IMR-90 (cell line): Measurements from ENCODE around the gene TOR4A. TPM values are rescaled to one million over a fixed set of nuclear protein-coding genes. Genes with fewer than 3 reads are reported as not detected.

ENCODE experiments used
- ATAC-seq: fragments of 200-7000 bp; cut with Tn5 transposase; 2 replicates; pipeline ENCODE4 v1.9.1; 2020; ENCODE audit warnings: low read depth, mild to moderate bottlenecking, moderate library complexity
- BruUV-seq: library from RNA; stranded (reverse); fragments of 400-500 nt; replicated peaks from 2 replicates; lab custom pipeline; 2021; lab: Mats Ljungman, UMichigan
- CTCF ChIA-PET: fragments of 300-600 bp; formaldehyde crosslinking; extraction: SDS; loops from one replicate; lab custom pipeline; 2021; ENCODE audit warnings: antibody characterized with exemption; lab: Yijun Ruan, JAX
- POLR2A ChIA-PET: fragments of 300-600 bp; sonication (Branson Sonifier 250); formaldehyde crosslinking; loops from one replicate; lab custom pipeline; 2022; ENCODE audit warnings: antibody characterized with exemption; ENCODE audit not compliant: unreplicated experiment; lab: Charles Lee
- DNase-seq: peaks from one replicate; pipeline ENCODE4 v3.0.0; 2013
- H2AFZ ChIP-seq: replicated peaks from 2 replicates; pipeline ENCODE3; 2013; ENCODE audit warnings: low read length, mild to moderate bottlenecking; ENCODE audit not compliant: poor library complexity
- H2AK5ac ChIP-seq: 2 replicates; pipeline ENCODE4 v1.6.1; 2013; ENCODE audit warnings: low read depth, low read length, inconsistent platforms
- H2AK9ac ChIP-seq: replicated peaks from 2 replicates; pipeline ENCODE3; 2013; ENCODE audit warnings: mild to moderate bottlenecking, low read depth, low read length, moderate library complexity; ENCODE audit not compliant: poor library complexity
- H2BK120ac ChIP-seq: 2 replicates; pipeline ENCODE4 v1.6.1; 2013; ENCODE audit warnings: low read depth, low read length, inconsistent platforms
- H2BK15ac ChIP-seq: 3 replicates; pipeline ENCODE4 v1.6.1; 2013; ENCODE audit warnings: low read depth, low read length, inconsistent platforms
- H2BK20ac ChIP-seq: 2 replicates; pipeline ENCODE4 v1.6.1; 2013; ENCODE audit warnings: low read depth, mild to moderate bottlenecking, inconsistent platforms, low read length, moderate library complexity
- H2BK5ac ChIP-seq: 2 replicates; pipeline ENCODE4 v1.6.1; 2013; ENCODE audit warnings: mild to moderate bottlenecking, low read depth, low read length, inconsistent platforms; ENCODE audit not compliant: poor library complexity, severe bottlenecking
- H3K14ac ChIP-seq: replicated peaks from 2 replicates; pipeline ENCODE4 v1.6.1; 2013; ENCODE audit warnings: low read depth, low read length, inconsistent platforms
- H3K18ac ChIP-seq: 2 replicates; pipeline ENCODE4 v1.6.1; 2013; ENCODE audit warnings: low read depth, low read length, control low read depth
- H3K23ac ChIP-seq: 2 replicates; pipeline ENCODE4 v1.6.1; 2013; ENCODE audit warnings: low read depth, low read length, inconsistent platforms
- H3K27ac ChIP-seq: 2 replicates; pipeline ENCODE4 v1.5.1; 2013; ENCODE audit warnings: mild to moderate bottlenecking, control low read depth, low read length; ENCODE audit not compliant: insufficient read depth
- H3K27me3 ChIP-seq: 2 replicates; pipeline ENCODE4 v1.6.1; 2013; ENCODE audit warnings: low read length; ENCODE audit not compliant: control insufficient read depth, insufficient read depth
- H3K36me3 ChIP-seq: 2 replicates; pipeline ENCODE4 v1.6.1; 2013; ENCODE audit warnings: low read length, mixed read lengths; ENCODE audit not compliant: control insufficient read depth, insufficient read depth
- H3K4ac ChIP-seq: 2 replicates; pipeline ENCODE4 v1.6.1; 2013; ENCODE audit warnings: low read depth, low read length, inconsistent platforms
- H3K4me1 ChIP-seq: 2 replicates; pipeline ENCODE4 v1.6.1; 2013; ENCODE audit warnings: low read length, mixed read lengths; ENCODE audit not compliant: control insufficient read depth, insufficient read depth
- H3K4me2 ChIP-seq: 2 replicates; pipeline ENCODE4 v1.6.1; 2013; ENCODE audit warnings: low read depth, mild to moderate bottlenecking, control low read depth, low read length, moderate library complexity
- H3K4me3 ChIP-seq: 2 replicates; pipeline ENCODE4 v1.5.1; 2013; ENCODE audit warnings: low read depth, mild to moderate bottlenecking, control low read depth, low read length, moderate library complexity; ENCODE audit not compliant: insufficient read depth
- H3K56ac ChIP-seq: 2 replicates; pipeline ENCODE4 v1.6.1; 2013; ENCODE audit warnings: low read length, inconsistent platforms; ENCODE audit not compliant: insufficient read depth; ENCODE audit errors: extremely low read depth
- H3K79me1 ChIP-seq, 2 experiments: 2 replicates each; pipeline ENCODE4 v1.6.1; 2013; ENCODE audit warnings: low read length in 2 of 2, inconsistent platforms in 1 of 2, low read depth in 1 of 2
- H3K9ac ChIP-seq: 2 replicates; pipeline ENCODE4 v1.6.1; 2013; ENCODE audit warnings: low read depth, low read length, control low read depth
- H3K9me1 ChIP-seq: 2 replicates; pipeline ENCODE4 v1.6.1; 2013; ENCODE audit warnings: low read length, inconsistent platforms; ENCODE audit not compliant: insufficient read depth
- H3K9me3 ChIP-seq: 2 replicates; pipeline ENCODE4 v1.6.1; 2013; ENCODE audit warnings: low read length; ENCODE audit not compliant: control insufficient read depth, insufficient read depth
- H4K20me1 ChIP-seq: 2 replicates; pipeline ENCODE4 v1.6.1; 2013; ENCODE audit warnings: low read length, inconsistent platforms; ENCODE audit not compliant: insufficient read depth
- H4K5ac ChIP-seq: 2 replicates; pipeline ENCODE4 v1.6.1; 2013; ENCODE audit warnings: mild to moderate bottlenecking, low read depth, low read length, control low read depth
- H4K8ac ChIP-seq, 2 experiments: 2 replicates each; pipeline ENCODE4 v1.6.1; 2013; ENCODE audit warnings: low read depth in 2 of 2, low read length in 2 of 2, control low read depth in 1 of 2, inconsistent platforms in 1 of 2
- H4K91ac ChIP-seq: 2 replicates; pipeline ENCODE4 v1.6.1; 2013; ENCODE audit warnings: low read depth, low read length, inconsistent platforms; ENCODE audit not compliant: insufficient read depth
- BHLHE40 ChIP-seq: fragments of 150-350 bp; IDR thresholded peaks from 2 replicates; pipeline ENCODE4 v1.6.1; 2016; ENCODE audit warnings: mild to moderate bottlenecking, low read depth, low read length
- CEBPB ChIP-seq: IDR thresholded peaks from 2 replicates; pipeline ENCODE4 v1.6.1; 2012; ENCODE audit warnings: low read depth, low read length, improper control_type of control experiment
- CHD1 ChIP-seq: IDR thresholded peaks from 2 replicates; pipeline ENCODE4 v1.6.1; 2012; ENCODE audit warnings: low read depth, low read length, improper control_type of control experiment
- FOS ChIP-seq: fragments of 150-350 bp; IDR thresholded peaks from 2 replicates; pipeline ENCODE4 v1.6.1; 2016; ENCODE audit warnings: low read depth, low read length
- MAFK ChIP-seq: IDR thresholded peaks from 2 replicates; pipeline ENCODE4 v1.6.1; 2012; ENCODE audit warnings: low read depth, low read length, improper control_type of control experiment
- MAZ ChIP-seq: IDR thresholded peaks from 2 replicates; pipeline ENCODE4 v1.6.1; 2012; ENCODE audit warnings: low read depth, mild to moderate bottlenecking, low read length, improper control_type of control experiment, moderate library complexity, borderline replicate concordance
- MXI1 ChIP-seq: IDR thresholded peaks from 2 replicates; pipeline ENCODE4 v1.6.1; 2012; ENCODE audit warnings: low read depth, mild to moderate bottlenecking, low read length, moderate library complexity, borderline replicate concordance
- NFE2L2 ChIP-seq: fragments of 150-350 bp; IDR thresholded peaks from 2 replicates; pipeline ENCODE4 v1.6.1; 2016; ENCODE audit warnings: low read depth, mild to moderate bottlenecking, low read length
- POLR2A ChIP-seq: IDR thresholded peaks from 2 replicates; pipeline ENCODE4 v1.6.1; 2012; ENCODE audit warnings: mild to moderate bottlenecking, low read depth, low read length
- RCOR1 ChIP-seq: IDR thresholded peaks from 2 replicates; pipeline ENCODE4 v1.6.1; 2012; ENCODE audit warnings: mild to moderate bottlenecking, low read length, improper control_type of control experiment; ENCODE audit not compliant: insufficient replicate concordance
- RFX5 ChIP-seq: IDR thresholded peaks from 2 replicates; pipeline ENCODE4 v1.8.0; 2012; ENCODE audit warnings: low read depth, mild to moderate bottlenecking, low read length, moderate library complexity
- SMC3 ChIP-seq: fragments of 150-350 bp; IDR thresholded peaks from 2 replicates; pipeline ENCODE4 v1.6.1; 2016; ENCODE audit warnings: low read depth, mild to moderate bottlenecking, antibody characterized with exemption, low read length, moderate library complexity
- WGBS, 2 experiments: methylation state at CpG; one replicate each; pipeline versions ENCODE4 v1.1.5 to v1.1.7; 2013; ENCODE audit warnings: missing lambda C conversion rate in 2 of 2; ENCODE audit not compliant: insufficient read length in 1 of 2; ENCODE audit errors: extremely low coverage in 2 of 2; 5-methylcytosine and 5-hydroxymethylcytosine counted together
- dilution Hi-C: fragments of 300-500 bp; cut with HindIII; formaldehyde crosslinking; loops from one replicate; pipeline ENCODE4 v1.14.3; 2018; ENCODE audit warnings: low sequenced_read_pairs; ENCODE audit not compliant: unreplicated experiment
- in situ Hi-C: fragments of 300-500 bp; cut with MboI; formaldehyde crosslinking; loops from 3 replicates; pipeline ENCODE4 v1.14.3; 2019; ENCODE audit warnings: low sequenced_read_pairs, inconsistent platforms, mixed read lengths
- intact Hi-C: fragments of 100-400 bp; cut with micrococcal nuclease; formaldehyde crosslinking; loops from 2 replicates; pipeline ENCODE4 v1.10.0; 2022
- polyA plus RNA-seq, 3 experiments: library from polyadenylated mRNA; depleted of rRNA; stranded (reverse); fragments of >200 nt; gene quantifications; 2 replicates each; pipeline ENCODE4 v1.2.3, GENCODE V29; 2012; ENCODE audit warnings: low replicate concordance in 1 of 3
- total RNA-seq: library from RNA; depleted of rRNA; stranded (reverse); fragments of >200 nt; gene quantifications from 2 replicates; pipeline ENCODE4 v1.2.3, GENCODE V29; 2012
- TF ChIP-seq, protein P1 (sequence below): fragments of 150-350 bp; IDR thresholded peaks from 2 replicates; pipeline ENCODE4 v1.6.1; 2016; ENCODE audit warnings: low read depth, mild to moderate bottlenecking, low read length, moderate library complexity, borderline replicate concordance
- TF ChIP-seq, protein P2 (sequence below): fragments of 150-350 bp; IDR thresholded peaks from 2 replicates; pipeline ENCODE4 v1.6.1; 2017; ENCODE audit warnings: mild to moderate bottlenecking, antibody characterized with exemption, low read length, low read depth
- TF ChIP-seq, protein P3 (sequence below): conservative IDR thresholded peaks from 2 replicates; pipeline ENCODE4 v1.5.1; 2012; ENCODE audit warnings: mild to moderate bottlenecking, low read depth, low read length, improper control_type of control experiment

The TOR4A gene
- total and polyA plus RNA-seq, 2 of the 4 experiments (the other 2 are of a cell fraction) = 9.7 to 22.9 TPM

DNA sequence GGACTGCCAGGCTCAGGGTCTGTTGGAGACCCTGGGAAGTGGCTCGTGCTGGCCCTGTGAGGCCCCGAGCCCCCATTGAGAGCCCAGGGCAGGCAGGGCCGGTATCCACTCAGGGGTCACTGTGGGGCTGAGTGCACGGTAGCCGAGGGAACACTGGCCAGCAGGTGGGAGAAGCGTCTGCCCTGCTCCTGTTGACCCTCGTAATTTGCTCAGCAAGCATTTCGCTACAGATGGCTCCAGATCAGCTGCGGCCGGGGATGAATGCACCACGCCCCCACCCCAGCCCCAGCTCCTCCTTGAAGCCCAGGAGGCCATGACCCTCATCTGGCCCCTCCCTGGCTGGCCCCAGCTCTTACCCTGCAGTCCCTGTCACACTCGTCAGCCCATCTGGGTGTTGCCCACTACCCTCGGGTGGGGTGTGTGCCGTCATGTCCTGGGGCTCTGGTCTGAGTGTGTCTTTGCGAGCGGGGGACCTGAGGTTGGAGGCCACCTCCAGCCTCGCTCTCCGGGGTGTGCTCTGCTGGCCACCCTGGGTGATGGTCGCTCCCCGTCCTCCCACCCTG is 30.6 kb downstream of the TOR4A start:
- H3K27me3 ChIP-seq = peaks cover 6% of the 10 kb centered on the region; the same call in 1 of the 2 replicates
- dilution Hi-C loops (no loop called here), intact Hi-C loops (no loop called here), in situ Hi-C loops (no loop called here)
- no peak overlapping the region for H2AK5ac ChIP-seq
- no peaks in the 10 kb centered on the region for H3K36me3 ChIP-seq
- TF ChIP-seq MXI1 = no peak
- TF ChIP-seq CEBPB = no peak
- TF ChIP-seq POLR2A = no peak
- TF ChIP-seq RCOR1 = no peak
- TF ChIP-seq MAZ = no peak
- no peak for TF ChIP-seq CHD1
- no peak for TF ChIP-seq SMC3
- TF ChIP-seq NFE2L2 = no peak
- no peak for TF ChIP-seq BHLHE40
- no peak for TF ChIP-seq FOS
- TF ChIP-seq, protein P1, sequence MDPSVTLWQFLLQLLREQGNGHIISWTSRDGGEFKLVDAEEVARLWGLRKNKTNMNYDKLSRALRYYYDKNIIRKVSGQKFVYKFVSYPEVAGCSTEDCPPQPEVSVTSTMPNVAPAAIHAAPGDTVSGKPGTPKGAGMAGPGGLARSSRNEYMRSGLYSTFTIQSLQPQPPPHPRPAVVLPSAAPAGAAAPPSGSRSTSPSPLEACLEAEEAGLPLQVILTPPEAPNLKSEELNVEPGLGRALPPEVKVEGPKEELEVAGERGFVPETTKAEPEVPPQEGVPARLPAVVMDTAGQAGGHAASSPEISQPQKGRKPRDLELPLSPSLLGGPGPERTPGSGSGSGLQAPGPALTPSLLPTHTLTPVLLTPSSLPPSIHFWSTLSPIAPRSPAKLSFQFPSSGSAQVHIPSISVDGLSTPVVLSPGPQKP = no peak
- TF ChIP-seq MAFK = no peak
- TF ChIP-seq, protein P2, sequence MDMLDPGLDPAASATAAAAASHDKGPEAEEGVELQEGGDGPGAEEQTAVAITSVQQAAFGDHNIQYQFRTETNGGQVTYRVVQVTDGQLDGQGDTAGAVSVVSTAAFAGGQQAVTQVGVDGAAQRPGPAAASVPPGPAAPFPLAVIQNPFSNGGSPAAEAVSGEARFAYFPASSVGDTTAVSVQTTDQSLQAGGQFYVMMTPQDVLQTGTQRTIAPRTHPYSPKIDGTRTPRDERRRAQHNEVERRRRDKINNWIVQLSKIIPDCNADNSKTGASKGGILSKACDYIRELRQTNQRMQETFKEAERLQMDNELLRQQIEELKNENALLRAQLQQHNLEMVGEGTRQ = no peak
- TF ChIP-seq, protein P3, sequence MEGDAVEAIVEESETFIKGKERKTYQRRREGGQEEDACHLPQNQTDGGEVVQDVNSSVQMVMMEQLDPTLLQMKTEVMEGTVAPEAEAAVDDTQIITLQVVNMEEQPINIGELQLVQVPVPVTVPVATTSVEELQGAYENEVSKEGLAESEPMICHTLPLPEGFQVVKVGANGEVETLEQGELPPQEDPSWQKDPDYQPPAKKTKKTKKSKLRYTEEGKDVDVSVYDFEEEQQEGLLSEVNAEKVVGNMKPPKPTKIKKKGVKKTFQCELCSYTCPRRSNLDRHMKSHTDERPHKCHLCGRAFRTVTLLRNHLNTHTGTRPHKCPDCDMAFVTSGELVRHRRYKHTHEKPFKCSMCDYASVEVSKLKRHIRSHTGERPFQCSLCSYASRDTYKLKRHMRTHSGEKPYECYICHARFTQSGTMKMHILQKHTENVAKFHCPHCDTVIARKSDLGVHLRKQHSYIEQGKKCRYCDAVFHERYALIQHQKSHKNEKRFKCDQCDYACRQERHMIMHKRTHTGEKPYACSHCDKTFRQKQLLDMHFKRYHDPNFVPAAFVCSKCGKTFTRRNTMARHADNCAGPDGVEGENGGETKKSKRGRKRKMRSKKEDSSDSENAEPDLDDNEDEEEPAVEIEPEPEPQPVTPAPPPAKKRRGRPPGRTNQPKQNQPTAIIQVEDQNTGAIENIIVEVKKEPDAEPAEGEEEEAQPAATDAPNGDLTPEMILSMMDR = no peak
- no peak for TF ChIP-seq RFX5
- H4K20me1 ChIP-seq = no peaks in the 10 kb centered on the region
- no peak overlapping the region for H3K4me2 ChIP-seq
- ATAC-seq (no peak), DNase-seq (no peak)
- H3K4me3 ChIP-seq = no peak overlapping the region
- H4K5ac ChIP-seq = no peak overlapping the region
- CTCF ChIA-PET = no interaction called here
- no TSS peak for BruUV-seq
- no peak overlapping the region for H3K9ac ChIP-seq
- H2BK15ac ChIP-seq = no peak overlapping the region
- no peak overlapping the region for H2AFZ ChIP-seq
- H3K4ac ChIP-seq = no peak overlapping the region
- H3K14ac ChIP-seq = no peak overlapping the region
- no peak overlapping the region for H2BK5ac ChIP-seq
- no peaks in the 10 kb centered on the region for H3K79me1 ChIP-seq
- H2BK120ac ChIP-seq = no peak overlapping the region
- H3K18ac ChIP-seq = no peak overlapping the region
- no peak overlapping the region for H4K8ac ChIP-seq
- H3K56ac ChIP-seq = no peak overlapping the region
- no peak overlapping the region for H2BK20ac ChIP-seq
- POLR2A ChIA-PET = no interaction called here
- no peaks in the 10 kb centered on the region for H3K9me1 ChIP-seq
- WGBS, 2 experiments = 62% methylated on average over 7 of the region's 20 CpGs; no CpG with 5 or more reads in 1 of the 2 experiments
- no peaks in the 10 kb centered on the region; the same call in 1 of the 2 replicates for H3K4me1 ChIP-seq
- no peaks in the 10 kb centered on the region for H3K9me3 ChIP-seq
- H2AK9ac ChIP-seq = no peak overlapping the region
- no peak overlapping the region for H4K91ac ChIP-seq
- H3K27ac ChIP-seq = no peak overlapping the region
- no peak overlapping the region for H3K23ac ChIP-seq
